ENCODE data around the gene MCCD1.

GRCh38 chr6:31576897-31577578 lies 48.3 kb downstream of the MCCD1 start:
- no peak for TF ChIP-seq EZH2 (IDR thresholded peaks at IDR 0.05; ENCODE audit: low read length, unreplicated experiment)
- TF ChIP-seq CTCF (conservative IDR thresholded peaks at IDR 0.05; ENCODE audit: low read depth, low read length), result no peak
